Measurements from ENCODE around the gene TRIP10.
"Not testable (repeated sequence)": the region's sequence is repeated elsewhere in the genome, so short reads cannot be mapped to it uniquely, and the experiment has no call there.

TRIP10 gene

GRCh38 chr19:6739883-6740588 lies 556 bp downstream of the TRIP10 start:
- Mint-ChIP-seq H3K4me3 (peak overlapping the region; percentile 89), H3K36me3 (peaks cover 31% of the 10 kb centered on the region), H3K9me3 (no peaks in the 10 kb centered on the region), H3K27ac (peak overlapping the region; percentile 91), H3K27me3 (no peaks in the 10 kb centered on the region), H3K4me1 (peaks cover 49% of the 10 kb centered on the region)
- ATAC-seq: no peak

- Mint-ChIP-seq H3K27me3 (no peaks in the 10 kb centered on the region), H3K27ac (peak overlapping the region; percentile 91), H3K36me3 (peaks cover 38% of the 10 kb centered on the region), H3K4me3 (peak overlapping the region; percentile 89), H3K4me1 (peaks cover 50% of the 10 kb centered on the region), H3K9me3 (no peaks in the 10 kb centered on the region)
- peak; percentile 3 for ATAC-seq
Measured at GRCh38 chr19:6740589-6741343, 1.3 kb downstream of the TRIP10 start.

GRCh38 chr19:6743066-6743465 lies 3.6 kb downstream of the TRIP10 start:
- H3K9me3 Mint-ChIP-seq: no peaks in the 10 kb centered on the region
- no peaks in the 10 kb centered on the region for H3K27me3 Mint-ChIP-seq
- no peak overlapping the region for H3K27ac Mint-ChIP-seq
- no peak overlapping the region for H3K4me3 Mint-ChIP-seq
- peaks cover 35% of the 10 kb centered on the region for H3K4me1 Mint-ChIP-seq
- H3K36me3 Mint-ChIP-seq: peaks cover 54% of the 10 kb centered on the region
- ATAC-seq: no peak

GRCh38 chr19:6743714-6744380 lies 4.4 kb downstream of the TRIP10 start:
- Mint-ChIP-seq H3K4me3 (no peak overlapping the region), H3K9me3 (no peaks in the 10 kb centered on the region), H3K27me3 (no peaks in the 10 kb centered on the region), H3K4me1 (peaks cover 27% of the 10 kb centered on the region), H3K27ac (peak overlapping the region; percentile 56), H3K36me3 (peaks cover 58% of the 10 kb centered on the region)
- no peak for ATAC-seq

- Mint-ChIP-seq H3K27me3 (no peaks in the 10 kb centered on the region), H3K9me3 (no peaks in the 10 kb centered on the region), H3K27ac (peak overlapping the region; percentile 56), H3K4me3 (no peak overlapping the region), H3K36me3 (peaks cover 63% of the 10 kb centered on the region), H3K4me1 (peaks cover 21% of the 10 kb centered on the region)
- ATAC-seq: no peak
Measured at GRCh38 chr19:6744381-6745301, 5.2 kb downstream of the TRIP10 start.

GRCh38 chr19:6745965-6746364 lies 6.5 kb downstream of the TRIP10 start:
- Mint-ChIP-seq H3K27me3 (no peaks in the 10 kb centered on the region), H3K4me1 (peaks cover 19% of the 10 kb centered on the region), H3K9me3 (no peaks in the 10 kb centered on the region), H3K36me3 (peaks cover 75% of the 10 kb centered on the region), H3K27ac (no peak overlapping the region), H3K4me3 (no peak overlapping the region)
- no peak for ATAC-seq

- not testable (repeated sequence) for H3K27ac Mint-ChIP-seq, H3K4me3 Mint-ChIP-seq, ATAC-seq, H3K9me3 Mint-ChIP-seq, H3K27me3 Mint-ChIP-seq
- Mint-ChIP-seq H3K36me3 (peaks cover 74% of the 10 kb centered on the region), H3K4me1 (peaks cover 24% of the 10 kb centered on the region)
Measured at GRCh38 chr19:6748543-6748942, 9.1 kb downstream of the TRIP10 start.

GRCh38 chr19:6750062-6750461 lies 10.6 kb downstream of the TRIP10 start:
- H3K27ac Mint-ChIP-seq: peak overlapping the region; percentile 17
- peaks cover 29% of the 10 kb centered on the region for H3K4me1 Mint-ChIP-seq
- ATAC-seq: no peak
- H3K4me3 Mint-ChIP-seq: no peak overlapping the region
- peaks cover 73% of the 10 kb centered on the region for H3K36me3 Mint-ChIP-seq
- H3K27me3 Mint-ChIP-seq: no peaks in the 10 kb centered on the region
- H3K9me3 Mint-ChIP-seq: no peaks in the 10 kb centered on the region

GRCh38 chr19:6751189-6751588 lies 11.7 kb downstream of the TRIP10 start:
- Mint-ChIP-seq H3K36me3 (peaks cover 62% of the 10 kb centered on the region), H3K27ac (no peak overlapping the region)
- no peak for ATAC-seq

GRCh38 chr19:6752256-6753177 lies 13.0 kb downstream of the TRIP10 start:
- Mint-ChIP-seq H3K27me3 (no peaks in the 10 kb centered on the region), H3K27ac (peak overlapping the region; percentile 96), H3K4me1 (peaks cover 33% of the 10 kb centered on the region), H3K9me3 (no peaks in the 10 kb centered on the region), H3K36me3 (peaks cover 54% of the 10 kb centered on the region), H3K4me3 (peak overlapping the region; percentile 95)
- ATAC-seq: no peak

More at GRCh38 chr19:6751189-6751588, 11.7 kb downstream of the TRIP10 start:
- Mint-ChIP-seq H3K4me3 (no peak overlapping the region), H3K4me1 (peaks cover 24% of the 10 kb centered on the region), H3K9me3 (no peaks in the 10 kb centered on the region), H3K27me3 (no peaks in the 10 kb centered on the region)

- H3K36me3 Mint-ChIP-seq: peaks cover 53% of the 10 kb centered on the region
- peak overlapping the region; percentile 96 for H3K27ac Mint-ChIP-seq
- peaks cover 40% of the 10 kb centered on the region for H3K4me1 Mint-ChIP-seq
Measured at GRCh38 chr19:6753178-6754031, 13.9 kb downstream of the TRIP10 start.

GRCh38 chr19:6754136-6754535 lies 14.7 kb downstream of the TRIP10 start:
- Mint-ChIP-seq H3K27me3 (no peaks in the 10 kb centered on the region), H3K4me3 (peak overlapping the region; percentile 95), H3K36me3 (peaks cover 57% of the 10 kb centered on the region), H3K4me1 (peaks cover 40% of the 10 kb centered on the region), H3K27ac (peak overlapping the region; percentile 96), H3K9me3 (no peaks in the 10 kb centered on the region)
- ATAC-seq: no peak

More at GRCh38 chr19:6753178-6754031, 13.9 kb downstream of the TRIP10 start:
- H3K9me3 Mint-ChIP-seq: no peaks in the 10 kb centered on the region
- H3K27me3 Mint-ChIP-seq: no peaks in the 10 kb centered on the region
- peak overlapping the region; percentile 95 for H3K4me3 Mint-ChIP-seq
- peak; percentile 94 for ATAC-seq
